HG03378 (cell line): Measurements from ENCODE around the gene CMYA5.
"Not testable (repeated sequence)": the region's sequence is repeated elsewhere in the genome, so short reads cannot be mapped to it uniquely, and the experiment has no call there.

Experiments used
- ATAC-seq: cut with Tn5 transposase; IDR thresholded peaks from one replicate; pipeline ENCODE4 v1.9.1; 2021; ENCODE audit warnings: mild to moderate bottlenecking, moderate library complexity; ENCODE audit not compliant: unreplicated experiment

Gene CMYA5

DNA sequence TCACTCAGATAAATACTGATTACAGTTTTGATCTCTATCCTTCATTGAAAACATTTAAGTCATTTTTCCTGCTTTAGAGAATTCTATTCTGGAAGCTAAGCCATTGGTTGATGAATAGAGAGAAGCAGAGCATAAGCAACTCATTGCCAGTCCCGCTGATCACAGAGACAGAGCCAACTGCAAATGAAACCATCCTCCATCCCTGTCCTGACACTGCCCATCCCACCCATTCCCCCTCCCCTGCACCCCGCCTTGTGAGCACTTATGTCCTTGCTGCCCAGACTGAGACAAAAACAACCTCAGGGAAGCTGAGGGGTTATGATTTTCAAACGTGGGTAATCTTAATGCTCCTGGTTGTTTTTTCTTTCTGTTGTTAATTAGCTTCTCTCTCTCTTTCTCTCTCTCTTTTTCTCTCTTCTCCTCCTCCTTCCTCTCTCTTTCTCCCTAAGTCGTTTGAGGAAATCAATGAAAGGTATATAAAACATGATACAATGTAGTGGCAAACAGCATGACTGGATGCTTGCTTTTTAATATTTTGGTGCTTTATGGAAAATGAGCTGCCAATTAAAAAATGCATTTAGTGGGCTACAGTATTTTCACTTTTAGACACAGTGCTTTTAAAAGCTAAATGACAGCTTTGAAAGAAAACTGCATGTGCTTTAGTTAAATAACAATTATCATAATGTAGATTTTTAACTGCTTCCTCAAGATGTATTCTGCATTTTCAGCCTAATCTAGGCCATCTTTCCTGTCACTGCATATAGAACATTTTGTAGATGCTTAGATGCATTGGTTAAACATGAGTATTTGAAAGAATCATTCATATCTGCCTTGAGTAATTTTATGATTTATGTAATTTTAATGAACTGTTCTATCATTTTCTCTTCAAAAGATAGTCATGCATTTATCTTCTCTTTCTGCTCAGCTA, 57.3 kb downstream of the CMYA5 start:
- ATAC-seq, result no peak

- ATAC-seq, result no peak
Observed at GRCh38 chr5:79750611-79751510, 61.2 kb downstream of the CMYA5 start.

DNA sequence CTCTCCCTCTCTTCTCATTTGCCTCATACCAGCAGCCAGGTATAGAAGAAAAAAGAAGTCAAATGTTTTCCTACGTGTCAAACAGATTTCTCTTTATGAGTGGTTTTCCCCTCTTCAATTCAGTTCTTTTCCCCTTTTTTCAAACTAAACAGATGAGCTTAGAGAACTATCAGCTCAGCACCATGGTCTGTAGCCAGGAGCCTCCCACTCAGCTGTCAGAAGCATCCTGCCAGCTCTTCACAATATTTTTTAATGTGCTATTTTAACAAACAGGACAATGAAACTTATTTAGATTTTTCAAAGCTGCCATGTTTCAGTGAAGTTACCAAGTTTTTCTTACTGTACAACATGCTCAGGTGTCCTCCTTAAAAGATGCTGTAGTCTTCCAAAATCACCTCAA, 63.5 kb downstream of the CMYA5 start:
- no peak for ATAC-seq

GRCh38 chr5:79753877-79754645, 64.4 kb downstream of the CMYA5 start:
- no peak for ATAC-seq

- ATAC-seq, result no peak
Observed at GRCh38 chr5:79754865-79755555, 65.4 kb downstream of the CMYA5 start.

DNA sequence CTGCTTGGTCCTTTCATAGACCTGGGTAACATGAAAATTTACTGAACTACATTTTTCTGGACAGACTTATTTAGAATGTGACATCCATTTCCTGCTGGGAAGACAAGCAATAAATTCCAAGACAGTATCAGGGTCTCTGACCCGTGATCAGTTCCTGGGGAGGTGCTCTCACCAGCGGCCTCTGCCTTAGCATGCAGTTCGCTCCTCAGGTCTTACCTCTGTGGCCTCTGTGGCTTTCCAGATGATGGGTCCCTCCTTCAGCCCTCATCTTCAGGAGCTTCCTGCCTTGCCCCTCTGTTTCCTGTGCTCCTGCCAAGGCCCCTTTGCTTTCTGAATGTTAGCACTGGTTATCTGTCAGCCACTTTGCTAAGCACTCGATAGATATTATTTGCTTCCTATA, 66.4 kb downstream of the CMYA5 start:
- no peak for ATAC-seq

DNA sequence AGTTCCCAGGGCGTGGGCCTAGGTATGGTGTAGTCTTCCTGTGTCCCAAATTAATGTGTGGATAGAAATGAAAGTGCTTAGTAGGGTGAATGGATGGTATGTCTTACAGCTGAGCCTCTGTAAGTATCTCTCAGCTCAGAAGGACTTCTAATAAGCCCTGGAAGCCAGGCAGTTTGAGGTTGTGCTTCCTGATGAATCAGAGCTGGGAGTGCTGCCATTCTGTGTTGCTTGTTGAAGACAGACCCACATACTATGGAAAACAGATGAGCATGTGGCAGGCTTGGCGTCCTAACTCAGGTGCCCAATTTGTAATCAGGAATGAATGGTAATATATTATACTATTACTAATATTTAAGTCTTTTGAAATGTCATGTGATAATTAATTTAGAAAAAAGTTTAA, 69.8 kb downstream of the CMYA5 start:
- no peak for ATAC-seq

- ATAC-seq, result no peak
Observed at GRCh38 chr5:79759848-79760247, 70.2 kb downstream of the CMYA5 start.

DNA sequence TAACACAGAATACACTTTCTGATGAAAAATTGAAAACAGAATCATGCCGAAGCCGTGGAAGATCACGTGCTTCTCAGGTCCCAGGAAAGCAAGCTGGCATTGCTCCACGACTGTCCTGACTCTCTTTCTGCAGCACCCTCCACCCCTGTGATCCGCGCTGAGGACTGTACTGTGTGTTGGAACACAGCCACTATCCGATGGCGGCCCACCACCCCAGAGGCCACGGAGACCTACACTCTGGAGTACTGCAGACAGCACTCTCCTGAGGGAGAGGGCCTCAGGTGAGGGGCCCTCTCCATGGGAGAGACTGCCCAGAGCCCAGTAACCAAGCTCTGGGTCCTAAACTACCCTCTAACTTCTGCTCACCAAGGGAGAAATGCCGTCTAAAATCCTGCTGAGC, 73.3 kb downstream of the CMYA5 start:
- no peak for ATAC-seq

DNA sequence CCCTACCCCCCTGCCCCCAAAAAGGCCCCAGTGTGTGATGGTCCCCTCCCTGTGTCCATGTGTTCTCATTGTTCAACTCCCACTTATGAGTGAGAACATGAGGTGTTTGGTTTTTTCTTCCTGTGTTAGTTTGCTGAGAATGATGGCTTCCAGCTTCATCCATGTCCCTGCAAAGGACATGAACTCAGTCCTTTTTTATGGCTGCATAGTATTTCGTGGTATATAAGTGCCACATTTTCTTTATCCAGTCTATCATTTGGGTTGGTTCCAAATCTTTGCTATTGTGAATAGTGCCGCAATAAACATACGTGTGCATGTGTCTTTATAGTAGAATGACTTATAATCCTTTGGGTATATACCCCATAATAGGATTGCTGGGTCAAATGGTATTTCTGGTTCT, 74.5 kb downstream of the CMYA5 start:
- ATAC-seq, result not testable (repeated sequence)

DNA sequence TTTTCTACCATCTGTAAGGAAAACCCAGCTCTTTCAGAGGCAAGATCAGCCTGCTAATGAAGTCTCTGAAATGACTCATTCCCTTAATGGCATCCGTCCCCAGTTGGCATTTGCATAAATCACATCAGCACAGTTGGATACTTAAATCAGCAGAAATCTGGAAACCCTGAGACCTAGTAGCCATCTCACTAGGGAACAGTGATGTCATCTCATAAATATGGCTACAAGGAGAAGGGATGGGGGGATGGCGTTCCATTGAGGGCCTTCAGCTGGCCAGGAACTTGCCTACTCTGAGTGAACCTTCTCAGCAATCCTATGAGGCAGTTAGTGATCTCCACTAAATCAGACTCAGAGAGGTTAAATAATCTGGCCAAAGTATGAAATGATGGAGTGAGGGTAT, 81.8 kb downstream of the CMYA5 start:
- ATAC-seq, result no peak

DNA sequence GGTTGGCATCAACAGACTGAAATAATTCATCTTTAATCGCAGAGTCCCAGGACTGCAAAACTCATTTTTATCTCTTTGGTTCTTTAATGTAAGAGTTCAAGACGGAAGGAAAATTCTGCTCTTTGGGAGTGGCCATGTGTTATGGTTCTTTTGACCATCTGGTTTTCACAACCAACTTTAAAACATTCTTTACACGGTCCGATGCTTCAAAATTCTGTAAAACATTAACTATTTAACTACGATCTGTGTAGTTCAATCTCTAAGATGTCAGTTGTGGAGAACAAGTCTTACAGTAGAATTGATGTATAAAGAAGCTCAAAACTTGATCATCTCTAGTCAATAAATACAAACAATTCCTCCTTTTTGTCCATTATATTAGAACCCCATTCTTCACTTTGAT, 83.0 kb downstream of the CMYA5 start:
- ATAC-seq, result no peak

DNA sequence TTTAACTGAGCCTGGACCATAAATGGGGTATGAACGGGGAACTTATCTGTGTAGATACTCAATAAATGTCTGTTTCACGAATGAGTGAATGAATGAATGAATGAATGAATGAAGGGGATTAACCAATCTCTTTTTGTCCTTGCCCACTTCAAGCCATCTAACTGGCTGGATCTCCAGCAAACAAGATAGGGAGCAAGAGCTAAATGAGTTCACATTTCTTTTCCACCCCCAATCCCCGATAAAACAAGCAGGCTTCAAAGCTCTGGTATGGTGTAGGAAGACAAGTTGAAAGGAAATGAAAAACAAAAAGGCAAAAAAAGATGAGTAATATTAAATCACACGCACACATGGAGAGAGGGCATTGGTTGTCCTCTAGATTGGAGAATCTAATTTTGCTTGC, 84.0 kb downstream of the CMYA5 start:
- ATAC-seq, result no peak

- no peak for ATAC-seq
Observed at GRCh38 chr5:79774171-79774854, 84.7 kb downstream of the CMYA5 start.

- ATAC-seq, result no peak
Observed at GRCh38 chr5:79774855-79775237, 85.2 kb downstream of the CMYA5 start.

GRCh38 chr5:79784741-79785140, 95.1 kb downstream of the CMYA5 start:
- ATAC-seq, result not testable (repeated sequence)

DNA sequence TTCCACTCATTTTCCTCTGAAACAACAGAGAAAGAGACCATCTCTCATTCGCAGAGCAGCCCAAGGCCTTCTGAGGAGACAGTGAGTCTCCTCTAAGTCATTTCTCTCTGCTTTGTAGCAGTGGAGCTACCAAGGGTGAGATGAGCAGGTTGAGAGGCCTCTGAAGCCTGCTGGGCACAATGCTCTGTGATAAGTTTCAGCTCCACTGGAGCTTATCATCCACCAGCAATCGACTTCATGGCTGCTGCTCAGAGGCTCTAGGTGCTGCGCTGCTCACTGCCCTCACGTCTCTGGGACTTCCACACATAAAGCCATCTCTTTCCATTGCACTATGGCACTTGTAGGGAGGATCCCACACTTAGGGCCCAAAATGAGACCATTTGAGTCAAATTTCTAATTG, 96.3 kb downstream of the CMYA5 start:
- ATAC-seq, result no peak

- no peak for ATAC-seq
Observed at GRCh38 chr5:79787448-79787847, 97.8 kb downstream of the CMYA5 start.

- no peak for ATAC-seq
Observed at GRCh38 chr5:79791843-79792242, 102.2 kb downstream of the CMYA5 start.

DNA sequence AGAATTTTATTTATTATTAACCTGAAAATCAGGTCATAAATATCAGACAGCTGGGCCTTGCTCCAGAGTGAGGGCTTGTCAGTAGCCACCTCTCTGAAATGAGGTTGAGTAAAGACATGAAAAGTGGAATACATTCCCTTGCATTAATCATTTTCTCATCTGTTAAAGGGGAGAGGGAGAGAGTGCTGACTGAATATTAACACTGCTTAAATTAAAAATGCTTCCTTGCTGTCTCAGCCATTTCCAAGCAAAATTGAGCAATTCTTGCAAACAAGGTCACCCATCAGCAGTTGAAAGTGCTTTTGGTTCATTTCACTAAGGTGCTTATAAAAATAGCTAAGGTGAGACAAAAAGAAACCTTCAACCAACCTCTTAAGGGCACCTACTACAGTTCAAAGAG, 102.8 kb downstream of the CMYA5 start:
- no peak for ATAC-seq
